Peyer's patch (tissue), 4 donors: Measurements from ENCODE around the gene OR5B3.

Experiments used
- POLR2A ChIP-seq, 2 donors: fragments of 450-650 bp; IDR thresholded peaks; one replicate each; pipeline ENCODE4 v1.5.1; 2017; ENCODE audit warnings: antibody characterized with exemption in 2 of 2, mild to moderate bottlenecking in 2 of 2, moderate library complexity in 2 of 2
- TF ChIP-seq, protein P1 (sequence below), 6 experiments: fragments of 450-650 bp in 4 of 6; fragments of 200-600 bp in 2 of 6; sonication (generic) in 1 of 6; IDR thresholded peaks; one replicate each; pipeline ENCODE4 v1.5.1; 2017 to 2019; ENCODE audit warnings: antibody characterized with exemption in 6 of 6, mild to moderate bottlenecking in 3 of 6, moderate library complexity in 1 of 6

DNA sequence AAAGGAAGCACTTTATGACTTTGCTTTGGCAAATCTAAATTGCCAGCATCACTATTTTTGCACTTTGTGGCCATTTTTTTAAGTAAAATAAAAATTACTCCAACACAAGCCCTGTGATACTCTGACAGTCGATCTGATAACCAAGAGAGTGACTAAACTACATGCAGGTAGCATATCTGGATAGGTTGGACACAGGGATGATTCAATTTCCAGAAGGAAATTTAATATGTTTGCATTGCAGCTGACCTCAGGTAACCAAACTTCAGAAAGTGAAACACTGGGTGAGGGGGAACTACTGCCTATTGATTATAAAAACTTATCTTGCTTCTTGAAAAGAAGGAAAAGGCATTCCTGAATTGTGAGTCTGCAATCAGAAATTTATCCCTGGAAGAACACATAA, 13.9 kb downstream of the OR5B3 start:
- TF ChIP-seq, protein P1, sequence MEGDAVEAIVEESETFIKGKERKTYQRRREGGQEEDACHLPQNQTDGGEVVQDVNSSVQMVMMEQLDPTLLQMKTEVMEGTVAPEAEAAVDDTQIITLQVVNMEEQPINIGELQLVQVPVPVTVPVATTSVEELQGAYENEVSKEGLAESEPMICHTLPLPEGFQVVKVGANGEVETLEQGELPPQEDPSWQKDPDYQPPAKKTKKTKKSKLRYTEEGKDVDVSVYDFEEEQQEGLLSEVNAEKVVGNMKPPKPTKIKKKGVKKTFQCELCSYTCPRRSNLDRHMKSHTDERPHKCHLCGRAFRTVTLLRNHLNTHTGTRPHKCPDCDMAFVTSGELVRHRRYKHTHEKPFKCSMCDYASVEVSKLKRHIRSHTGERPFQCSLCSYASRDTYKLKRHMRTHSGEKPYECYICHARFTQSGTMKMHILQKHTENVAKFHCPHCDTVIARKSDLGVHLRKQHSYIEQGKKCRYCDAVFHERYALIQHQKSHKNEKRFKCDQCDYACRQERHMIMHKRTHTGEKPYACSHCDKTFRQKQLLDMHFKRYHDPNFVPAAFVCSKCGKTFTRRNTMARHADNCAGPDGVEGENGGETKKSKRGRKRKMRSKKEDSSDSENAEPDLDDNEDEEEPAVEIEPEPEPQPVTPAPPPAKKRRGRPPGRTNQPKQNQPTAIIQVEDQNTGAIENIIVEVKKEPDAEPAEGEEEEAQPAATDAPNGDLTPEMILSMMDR (IDR thresholded peaks at IDR 0.05): no peak
- no peak for TF ChIP-seq POLR2A (IDR thresholded peaks at IDR 0.05)
